ENCODE measurements around the gene TCIRG1. TPM values are rescaled to one million over a fixed set of nuclear protein-coding genes. Genes with fewer than 3 reads are reported as not detected.

Gene TCIRG1
- total RNA-seq, 1 experiment from 2014 or later = 203 TPM

DNA sequence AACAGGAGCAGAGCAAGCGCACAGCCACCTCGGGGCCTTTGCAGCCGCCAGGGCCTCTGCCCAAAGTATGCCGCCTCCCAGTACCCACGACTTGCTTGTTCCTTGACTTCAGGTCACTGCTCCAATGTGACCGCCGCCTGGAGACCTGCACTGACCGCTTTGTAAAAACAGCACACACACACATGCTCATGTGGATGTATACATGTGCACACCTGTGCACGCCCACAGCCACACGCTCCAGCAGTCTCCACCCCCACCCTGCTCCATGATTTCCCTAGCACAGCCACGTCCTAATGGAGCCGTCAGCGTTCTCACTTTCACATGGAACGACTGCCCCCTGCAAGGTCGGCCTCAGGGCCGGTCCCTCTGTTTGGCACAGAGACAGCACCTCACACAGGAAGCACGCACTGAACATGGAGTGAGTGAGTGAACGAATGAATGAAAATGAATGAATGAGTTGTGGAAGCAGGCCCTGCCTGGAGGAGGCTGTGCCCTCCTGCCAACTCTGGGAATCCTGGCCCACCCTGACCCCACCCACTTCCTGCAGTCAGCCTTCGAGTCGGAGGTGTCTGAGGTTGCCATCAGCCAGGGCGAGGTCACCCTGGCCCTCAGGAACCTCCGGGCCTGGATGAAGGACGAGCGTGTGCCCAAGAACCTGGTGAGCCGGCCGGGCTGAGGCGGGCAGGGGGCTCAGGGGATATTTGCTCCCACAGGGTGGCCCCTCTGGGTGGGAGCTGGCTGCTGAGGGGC is 20.7 kb upstream of the TCIRG1 start:
- Histone ChIP-seq H3K4me1 (ENCODE audit: insufficient read depth, low read length) (peaks cover 48% of the 10 kb centered on the region), H3K9ac (ENCODE audit: low read length) (no peak overlapping the region), H3K79me2 (ENCODE audit: low read length) (no peaks in the 10 kb centered on the region), H4K20me1 (ENCODE audit: low read length) (no peaks in the 10 kb centered on the region), H3K4me3 (ENCODE audit: low read length) (no peak overlapping the region), H3K9me2 (replicated peaks; ENCODE audit: low read length) (no peaks in the 10 kb centered on the region), H3K27ac (ENCODE audit: low read length) (no peak overlapping the region), H3F3A (ENCODE audit: low read length, unreplicated experiment) (peaks cover 8% of the 10 kb centered on the region), H3K36me3 (ENCODE audit: low read depth, low read length) (no peaks in the 10 kb centered on the region), H2AFZ (ENCODE audit: low read length) (no peak overlapping the region), H3K4me2 (ENCODE audit: low read length) (no peak overlapping the region), H3K27me3 (ENCODE audit: low read length) (no peaks in the 10 kb centered on the region), H3K9me3 (ENCODE audit: low read length) (no peaks in the 10 kb centered on the region)
- DNase-seq = no peak
- no peak for ATAC-seq
- CTCF ChIA-PET = no interaction called here
- TF ChIP-seq, protein P1, sequence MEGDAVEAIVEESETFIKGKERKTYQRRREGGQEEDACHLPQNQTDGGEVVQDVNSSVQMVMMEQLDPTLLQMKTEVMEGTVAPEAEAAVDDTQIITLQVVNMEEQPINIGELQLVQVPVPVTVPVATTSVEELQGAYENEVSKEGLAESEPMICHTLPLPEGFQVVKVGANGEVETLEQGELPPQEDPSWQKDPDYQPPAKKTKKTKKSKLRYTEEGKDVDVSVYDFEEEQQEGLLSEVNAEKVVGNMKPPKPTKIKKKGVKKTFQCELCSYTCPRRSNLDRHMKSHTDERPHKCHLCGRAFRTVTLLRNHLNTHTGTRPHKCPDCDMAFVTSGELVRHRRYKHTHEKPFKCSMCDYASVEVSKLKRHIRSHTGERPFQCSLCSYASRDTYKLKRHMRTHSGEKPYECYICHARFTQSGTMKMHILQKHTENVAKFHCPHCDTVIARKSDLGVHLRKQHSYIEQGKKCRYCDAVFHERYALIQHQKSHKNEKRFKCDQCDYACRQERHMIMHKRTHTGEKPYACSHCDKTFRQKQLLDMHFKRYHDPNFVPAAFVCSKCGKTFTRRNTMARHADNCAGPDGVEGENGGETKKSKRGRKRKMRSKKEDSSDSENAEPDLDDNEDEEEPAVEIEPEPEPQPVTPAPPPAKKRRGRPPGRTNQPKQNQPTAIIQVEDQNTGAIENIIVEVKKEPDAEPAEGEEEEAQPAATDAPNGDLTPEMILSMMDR (conservative IDR thresholded peaks at IDR 0.05; ENCODE audit: low read depth, low read length) = no peak
- TF ChIP-seq EZH2phosphoT487 (IDR thresholded peaks at IDR 0.05; ENCODE audit: borderline replicate concordance, low read length) (no peak), EZH2 (IDR thresholded peaks at IDR 0.05; ENCODE audit: low read length, unreplicated experiment) (no peak)
- POLR2A ChIA-PET (ENCODE audit: unreplicated experiment) = no interaction called here
- intact Hi-C loops (cut with micrococcal nuclease) = loop anchor here (10.0 kb wide), 1 partner anchor 197 kb away; the partner anchor contains the start of gene KMT5B
- BruUV-seq (replicated peaks) = no TSS peak

DNA sequence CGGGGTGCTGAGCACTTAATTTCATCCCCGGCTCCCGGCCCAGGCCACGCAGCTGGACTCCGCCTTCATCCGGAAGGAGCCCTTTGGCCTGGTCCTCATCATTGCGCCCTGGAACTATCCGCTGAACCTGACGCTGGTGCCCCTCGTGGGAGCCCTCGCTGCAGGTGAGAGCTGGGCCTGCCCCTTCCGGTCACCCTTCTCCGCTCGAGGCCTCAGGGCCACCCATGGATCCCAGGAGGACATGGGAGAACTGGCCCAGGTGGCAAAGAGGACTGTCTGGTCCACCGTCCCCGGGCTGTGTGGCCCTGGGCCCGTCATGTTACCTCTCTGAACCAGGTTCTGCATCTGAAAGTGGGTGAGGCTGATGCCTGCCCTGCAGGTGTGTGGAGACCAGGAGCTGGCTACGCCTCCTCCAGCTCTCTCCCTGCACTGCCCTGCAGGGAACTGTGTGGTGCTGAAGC is 20.1 kb upstream of the TCIRG1 start:
- peaks cover 4% of the 10 kb centered on the region for H3F3A ChIP-seq (ENCODE audit: low read length, unreplicated experiment)
- peaks cover 42% of the 10 kb centered on the region for H3K4me1 ChIP-seq (ENCODE audit: insufficient read depth, low read length)
- ChIA-PET CTCF (no interaction called here), POLR2A (ENCODE audit: unreplicated experiment) (interaction anchor here (0.9 kb wide), 1 partner anchor 9 kb away, joined by 3 read pairs; no protein-coding TSS in a partner anchor)
- H3K27me3 ChIP-seq (ENCODE audit: low read length) = no peaks in the 10 kb centered on the region
- H3K79me2 ChIP-seq (ENCODE audit: low read length) = no peaks in the 10 kb centered on the region
- no peaks in the 10 kb centered on the region for H3K36me3 ChIP-seq (ENCODE audit: low read depth, low read length)
- H2AFZ ChIP-seq (ENCODE audit: low read length) = no peak overlapping the region
- H3K9ac ChIP-seq (ENCODE audit: low read length) = no peak overlapping the region
- ATAC-seq (no peak), DNase-seq (no peak)
- no peak overlapping the region for H3K4me3 ChIP-seq (ENCODE audit: low read length)
- H4K20me1 ChIP-seq (ENCODE audit: low read length) = no peaks in the 10 kb centered on the region
- H3K27ac ChIP-seq (ENCODE audit: low read length) = no peak overlapping the region
- H3K9me3 ChIP-seq (ENCODE audit: low read length) = no peaks in the 10 kb centered on the region
- no peak overlapping the region for H3K4me2 ChIP-seq (ENCODE audit: low read length)
- TF ChIP-seq EZH2phosphoT487 (IDR thresholded peaks at IDR 0.05; ENCODE audit: borderline replicate concordance, low read length) = no peak
- TF ChIP-seq, protein P1 (conservative IDR thresholded peaks at IDR 0.05; ENCODE audit: low read depth, low read length) = no peak
- TF ChIP-seq EZH2 (IDR thresholded peaks at IDR 0.05; ENCODE audit: low read length, unreplicated experiment) = no peak
- no TSS peak for BruUV-seq (replicated peaks)
- intact Hi-C loops (cut with micrococcal nuclease) = loop anchor here (10.0 kb wide), 1 partner anchor 196 kb away; the partner anchor contains the start of gene KMT5B
- no peaks in the 10 kb centered on the region for H3K9me2 ChIP-seq (replicated peaks; ENCODE audit: low read length)

DNA sequence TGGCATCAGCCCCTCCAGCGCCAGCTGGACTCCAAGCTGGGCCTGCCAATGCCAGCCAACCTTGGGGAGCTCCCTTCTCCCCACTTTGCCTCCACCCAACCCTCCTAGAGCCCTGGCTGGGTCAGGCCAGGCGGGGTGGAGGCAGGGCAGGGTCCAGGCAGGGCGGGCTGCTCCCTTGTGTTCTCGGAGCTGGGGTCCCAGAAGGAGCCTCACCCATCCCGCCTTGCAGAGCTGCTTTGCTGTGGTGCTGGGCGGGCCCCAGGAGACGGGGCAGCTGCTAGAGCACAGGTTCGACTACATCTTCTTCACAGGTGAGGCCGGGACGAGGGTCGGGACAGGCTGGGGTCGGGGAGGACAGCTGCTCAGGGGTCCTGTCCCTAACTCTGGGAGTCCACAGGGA is 19.3 kb upstream of the TCIRG1 start:
- Histone ChIP-seq H3K79me2 (ENCODE audit: low read length) (no peaks in the 10 kb centered on the region), H3K9ac (ENCODE audit: low read length) (no peak overlapping the region), H3K9me3 (ENCODE audit: low read length) (no peaks in the 10 kb centered on the region), H3K9me2 (replicated peaks; ENCODE audit: low read length) (no peaks in the 10 kb centered on the region), H3K4me3 (ENCODE audit: low read length) (no peak overlapping the region), H2AFZ (ENCODE audit: low read length) (no peak overlapping the region), H4K20me1 (ENCODE audit: low read length) (no peaks in the 10 kb centered on the region), H3K36me3 (ENCODE audit: low read depth, low read length) (peaks cover 2% of the 10 kb centered on the region; the same call in 1 of the 2 replicates), H3K4me2 (ENCODE audit: low read length) (no peak overlapping the region), H3F3A (ENCODE audit: low read length, unreplicated experiment) (no peaks in the 10 kb centered on the region), H3K4me1 (ENCODE audit: insufficient read depth, low read length) (peaks cover 35% of the 10 kb centered on the region), H3K27me3 (ENCODE audit: low read length) (no peaks in the 10 kb centered on the region), H3K27ac (ENCODE audit: low read length) (no peak overlapping the region)
- BruUV-seq (replicated peaks) = no TSS peak
- no peak for DNase-seq
- ATAC-seq = no peak
- ChIA-PET CTCF (no interaction called here), POLR2A (ENCODE audit: unreplicated experiment) (interaction anchor here (0.9 kb wide), 1 partner anchor 10 kb away, joined by 3 read pairs; no protein-coding TSS in a partner anchor)
- intact Hi-C loops (cut with micrococcal nuclease) = loop anchor here (10.0 kb wide), 1 partner anchor 195 kb away; the partner anchor contains the start of gene KMT5B
- TF ChIP-seq EZH2phosphoT487 (IDR thresholded peaks at IDR 0.05; ENCODE audit: borderline replicate concordance, low read length) (no peak), EZH2 (IDR thresholded peaks at IDR 0.05; ENCODE audit: low read length, unreplicated experiment) (no peak)
- TF ChIP-seq, protein P1 (conservative IDR thresholded peaks at IDR 0.05; ENCODE audit: low read depth, low read length) = no peak

Data from PC-3 (cell line).